Brain microvascular endothelial cell (primary cell): Measurements from ENCODE around the gene PTN.

Experiments used
- DNase-seq: peaks from one replicate; pipeline ENCODE4 v3.0.0-alpha.2; 2020
- H3K27ac ChIP-seq: fragments of 250-450 bp; sonication (Bioruptor Pico); 2 replicates; pipeline ENCODE4 v1.5.1; 2020; ENCODE audit warnings: mild to moderate bottlenecking, moderate library complexity
- H3K27me3 ChIP-seq: fragments of 250-450 bp; sonication (Bioruptor Pico); replicated peaks from 2 replicates; pipeline ENCODE4 v1.5.1; 2020; ENCODE audit warnings: mild to moderate bottlenecking
- H3K36me3 ChIP-seq: fragments of 250-450 bp; sonication (Bioruptor Pico); replicated peaks from 2 replicates; pipeline ENCODE4 v1.5.1; 2020; ENCODE audit warnings: mild to moderate bottlenecking
- H3K4me3 ChIP-seq: 2 replicates; pipeline ENCODE4 v1.5.1; 2011; ENCODE audit warnings: low read depth, mild to moderate bottlenecking, control low read depth, low read length, moderate library complexity
- CTCF ChIP-seq: IDR thresholded peaks from 2 replicates; pipeline ENCODE4 v1.5.1; 2011; ENCODE audit warnings: low read depth, mild to moderate bottlenecking, moderate library complexity, low read length, control low read depth, inconsistent platforms; ENCODE audit errors: missing control alignments
- in situ Hi-C: cut with HindIII; loops from 2 replicates; pipeline ENCODE4 v1.10.0; 2017; ENCODE audit warnings: low sequenced_read_pairs, low pct_ligation_motif_present

Gene PTN

GRCh38 chr7:137331378-137331777, 12.2 kb downstream of the PTN start:
- H3K27me3 ChIP-seq, result no peaks in the 10 kb centered on the region
- no peak overlapping the region for H3K4me3 ChIP-seq
- in situ Hi-C loops, result no loop called here
- no peak for DNase-seq
- no peak for TF ChIP-seq CTCF
- no peaks in the 10 kb centered on the region for H3K36me3 ChIP-seq
- H3K27ac ChIP-seq, result no peak overlapping the region

DNA sequence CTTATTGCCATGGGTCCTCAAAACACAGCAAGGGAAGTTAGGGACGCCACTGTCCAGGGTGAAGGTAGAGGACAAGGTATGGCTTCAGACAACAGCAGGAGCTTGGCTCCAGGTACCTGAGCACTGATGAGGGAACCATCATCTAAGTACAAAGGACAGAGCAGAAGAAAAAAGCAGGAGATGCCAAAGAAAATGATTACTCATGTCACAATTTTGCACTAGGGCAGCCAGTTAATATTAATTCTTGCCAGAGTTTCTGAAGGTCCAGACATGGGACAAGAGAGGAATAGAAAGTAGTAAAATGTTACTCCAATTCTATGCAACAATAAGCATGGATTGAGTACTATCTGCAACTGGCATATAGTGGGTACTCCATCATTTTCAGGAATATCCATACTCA, 14.1 kb downstream of the PTN start:
- Histone ChIP-seq H3K4me3 (no peak overlapping the region), H3K27ac (no peak overlapping the region), H3K36me3 (no peaks in the 10 kb centered on the region), H3K27me3 (no peaks in the 10 kb centered on the region)
- TF ChIP-seq CTCF, result no peak
- in situ Hi-C loops, result no loop called here
- no peak for DNase-seq

GRCh38 chr7:137328373-137329120, 15.0 kb downstream of the PTN start:
- no peak for TF ChIP-seq CTCF

DNA sequence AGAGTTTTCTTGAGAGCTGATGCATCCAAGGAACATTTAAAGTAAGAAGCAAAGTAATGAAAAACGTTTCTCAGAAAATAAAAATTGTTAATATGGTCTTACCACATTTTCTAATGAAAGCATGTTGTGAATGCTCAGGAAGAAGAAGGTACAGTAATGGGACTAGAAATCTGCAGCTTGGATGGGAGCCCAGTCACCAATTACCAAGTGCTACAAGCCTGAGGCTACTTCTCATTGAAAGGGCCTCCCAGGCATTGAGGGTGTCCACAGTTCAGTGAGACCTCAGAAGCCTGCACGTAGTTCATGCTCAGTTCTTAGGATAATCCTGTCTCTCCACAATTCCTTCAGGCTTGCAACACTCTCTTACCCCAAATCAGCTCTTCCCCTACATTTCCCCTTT, 17.6 kb downstream of the PTN start:
- H3K4me3 ChIP-seq, result no peak overlapping the region
- no peak overlapping the region for H3K27ac ChIP-seq
- DNase-seq, result no peak
- H3K36me3 ChIP-seq, result no peaks in the 10 kb centered on the region
- no peak for TF ChIP-seq CTCF
- H3K27me3 ChIP-seq, result no peaks in the 10 kb centered on the region
- in situ Hi-C loops, result no loop called here

More at GRCh38 chr7:137328373-137329120, 15.0 kb downstream of the PTN start:
- Histone ChIP-seq H3K27me3 (no peaks in the 10 kb centered on the region), H3K36me3 (no peaks in the 10 kb centered on the region), H3K4me3 (no peak overlapping the region), H3K27ac (no peak overlapping the region)
- no peak for DNase-seq
- in situ Hi-C loops, result no loop called here

DNA sequence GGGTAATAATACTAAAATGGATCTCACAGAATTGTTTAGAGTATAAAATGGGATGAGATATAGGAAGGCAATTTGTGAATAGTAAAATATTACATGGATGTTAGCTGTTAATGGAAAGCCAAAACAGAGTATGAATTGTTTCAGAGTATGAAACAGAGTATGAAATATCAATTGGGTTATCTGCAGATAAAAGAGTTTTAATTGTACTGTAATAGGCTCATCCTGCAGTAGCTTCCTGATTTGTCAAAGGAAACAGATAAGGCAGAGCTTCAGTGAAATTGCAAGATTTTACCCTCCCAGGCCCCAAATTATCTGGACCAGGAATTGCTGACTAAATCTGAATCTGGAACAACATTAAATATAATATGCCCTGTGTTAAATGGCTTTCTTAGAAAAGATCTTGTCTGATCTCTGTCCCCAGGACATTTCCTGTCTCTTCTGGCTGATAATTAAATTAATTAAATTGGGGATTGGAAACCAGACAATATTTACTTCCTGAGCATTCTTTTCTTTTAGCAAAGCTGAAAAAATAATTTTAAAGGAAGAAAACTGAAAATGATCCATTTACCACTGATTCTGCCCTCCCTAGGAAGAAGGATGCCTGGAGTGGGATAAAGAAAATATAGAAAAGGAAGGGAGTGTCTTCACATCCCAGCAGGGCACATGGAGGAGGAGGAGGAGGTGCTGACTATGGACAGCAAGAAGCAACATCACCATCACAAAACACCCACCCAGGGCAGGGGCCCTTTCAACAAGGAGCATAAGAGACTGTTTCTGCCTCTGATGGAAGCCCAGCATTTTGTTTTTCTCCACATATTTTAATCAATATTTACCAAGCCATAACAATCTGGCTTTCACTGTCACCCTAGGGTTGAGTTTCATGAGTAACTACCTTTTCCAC, 18.5 kb downstream of the PTN start:
- no peak for DNase-seq
- Histone ChIP-seq H3K27ac (no peak overlapping the region), H3K36me3 (no peaks in the 10 kb centered on the region), H3K27me3 (no peaks in the 10 kb centered on the region), H3K4me3 (no peak overlapping the region)
- in situ Hi-C loops, result no loop called here
- no peak for TF ChIP-seq CTCF
